Stimulated activated naive CD8-positive, alpha-beta T cell treated with anti-CD3 and anti-CD28 coated beads, Interleukin-15, amount 100 ng/mL, for 72 hours (primary cell): ENCODE measurements around the gene OSCAR.

ENCODE experiments used
- ATAC-seq: fragments of 150-1000 bp; cut with Tn5 transposase; 2 replicates; pipeline ENCODE4 v1.10.0; 2021; ENCODE audit warnings: mild to moderate bottlenecking, moderate library complexity
- DNase-seq, 2 donors: peaks; one replicate each; pipeline ENCODE4 v3.0.0; 2021 to 2022
- H3K27ac Mint-ChIP-seq, 2 donors: one replicate each; pipeline ENCODE4 v1.8.0; 2022; ENCODE audit warnings: mild to moderate bottlenecking in 2 of 2, mixed read lengths in 2 of 2, moderate library complexity in 2 of 2
- H3K27me3 Mint-ChIP-seq: one replicate; pipeline ENCODE4 v1.8.0; 2022; ENCODE audit warnings: mixed read lengths
- H3K4me1 Mint-ChIP-seq: one replicate; pipeline ENCODE4 v1.8.0; 2022; ENCODE audit warnings: mild to moderate bottlenecking, mixed read lengths
- H3K4me3 Mint-ChIP-seq, 2 donors: one replicate each; pipeline ENCODE4 v1.8.0; 2022; ENCODE audit warnings: mild to moderate bottlenecking in 2 of 2, mixed read lengths in 2 of 2, moderate library complexity in 1 of 2
- H3K9me3 Mint-ChIP-seq, 2 donors: one replicate each; pipeline ENCODE4 v1.8.0; 2022; ENCODE audit warnings: mixed read lengths in 2 of 2

OSCAR gene, protein sequence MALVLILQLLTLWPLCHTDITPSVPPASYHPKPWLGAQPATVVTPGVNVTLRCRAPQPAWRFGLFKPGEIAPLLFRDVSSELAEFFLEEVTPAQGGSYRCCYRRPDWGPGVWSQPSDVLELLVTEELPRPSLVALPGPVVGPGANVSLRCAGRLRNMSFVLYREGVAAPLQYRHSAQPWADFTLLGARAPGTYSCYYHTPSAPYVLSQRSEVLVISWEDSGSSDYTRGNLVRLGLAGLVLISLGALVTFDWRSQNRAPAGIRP

DNA sequence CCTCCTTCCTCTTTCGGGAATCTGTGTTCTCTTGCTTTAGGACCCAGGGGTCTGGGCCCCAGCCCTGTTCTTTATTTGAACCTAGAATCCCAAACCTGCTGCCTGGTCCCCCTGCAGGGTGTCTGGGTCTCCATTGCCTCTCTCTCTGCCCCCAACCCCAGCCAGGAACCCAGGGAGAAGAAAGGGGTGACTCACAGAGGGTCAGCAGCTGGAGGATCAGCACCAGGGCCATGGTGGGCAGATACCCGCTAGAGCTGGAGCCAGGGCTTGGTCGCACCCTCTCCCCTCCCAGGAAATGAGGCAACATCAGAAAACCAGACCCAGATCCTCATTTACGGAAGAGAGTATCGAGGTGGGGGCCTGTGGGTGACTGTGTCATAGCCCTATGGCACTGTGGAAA lies at the start of gene OSCAR:
OSCAR (minus strand) TSS at position 243 of the 400 bp plus-strand sequence; CDS start at position 232, 11 bp downstream.
- peak within 1 kb of the TSS in 1 of 2 donors; percentile 76 for H3K27ac Mint-ChIP-seq
- DNase-seq (no peak), ATAC-seq (no peak)
- H3K4me1 Mint-ChIP-seq, result peaks cover 42% of the 10 kb centered on the region
- H3K4me3 Mint-ChIP-seq, result peak within 1 kb of the TSS; percentile 61 to 62
- H3K27me3 Mint-ChIP-seq, result peaks cover 15% of the 10 kb centered on the region
- no peaks in the 10 kb centered on the region for H3K9me3 Mint-ChIP-seq

DNA sequence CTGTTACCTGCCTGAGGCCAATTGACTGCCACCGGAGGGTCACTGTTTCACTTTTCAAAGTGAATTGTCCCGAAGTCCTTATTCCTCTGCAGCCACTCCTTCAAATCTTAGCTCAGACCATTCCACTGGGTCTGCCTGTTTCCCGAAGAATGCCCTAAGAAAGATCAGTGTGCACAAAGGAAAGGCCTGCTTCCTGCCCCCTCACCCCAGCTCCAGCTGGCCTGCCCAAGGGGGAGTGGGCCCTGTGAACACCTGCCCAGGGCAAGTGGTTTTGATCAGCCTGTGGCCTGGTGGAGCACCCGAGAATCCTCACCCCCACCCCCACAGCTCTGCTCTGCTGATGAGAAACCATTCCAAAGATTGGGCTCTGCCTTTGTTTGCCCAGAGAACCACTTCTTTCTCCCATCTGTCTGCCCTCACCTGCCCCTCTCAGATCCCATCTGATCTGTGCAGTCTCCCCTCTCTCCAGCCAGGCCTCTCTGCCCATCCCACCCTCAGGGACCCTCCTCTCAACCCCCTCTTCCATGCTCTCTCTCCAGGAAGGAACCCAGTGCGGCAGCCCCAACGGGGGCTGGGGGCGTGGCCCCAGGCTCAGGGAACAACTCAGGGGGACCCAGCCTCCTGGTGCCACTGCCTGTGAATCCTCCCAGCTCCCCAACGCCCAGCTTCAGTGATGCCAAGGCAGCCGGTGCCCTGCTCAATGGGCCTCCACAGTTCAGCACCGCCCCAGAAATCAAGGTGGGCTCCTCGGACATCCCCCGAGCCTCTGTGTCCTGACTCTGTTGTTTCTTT lies 48.6 kb upstream of the OSCAR start:
- ATAC-seq, result no peak
- Mint-ChIP-seq H3K9me3 (no peaks in the 10 kb centered on the region), H3K4me1 (peaks cover 24% of the 10 kb centered on the region), H3K4me3 (no peak overlapping the region), H3K27me3 (no peaks in the 10 kb centered on the region), H3K27ac (peak overlapping the region; percentile 40 to 68)
- DNase-seq, result no peak

DNA sequence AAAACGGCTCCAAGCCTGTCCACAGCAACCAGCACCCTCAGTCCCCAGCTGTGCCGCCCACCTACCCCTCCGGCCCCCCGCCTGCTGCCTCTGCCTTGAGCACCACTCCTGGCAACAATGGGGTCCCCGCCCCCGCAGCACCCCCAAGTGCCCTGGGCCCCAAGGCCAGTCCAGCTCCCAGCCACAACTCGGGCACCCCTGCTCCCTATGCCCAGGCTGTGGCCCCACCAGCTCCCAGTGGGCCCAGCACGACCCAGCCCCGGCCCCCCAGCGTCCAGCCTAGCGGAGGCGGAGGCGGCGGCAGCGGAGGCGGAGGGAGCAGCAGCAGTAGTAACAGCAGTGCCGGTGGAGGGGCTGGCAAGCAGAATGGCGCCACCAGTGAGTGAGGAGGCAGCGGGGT lies 47.6 kb upstream of the OSCAR start:
- Mint-ChIP-seq H3K4me1 (peaks cover 20% of the 10 kb centered on the region), H3K4me3 (no peak overlapping the region), H3K27ac (no peak overlapping the region), H3K9me3 (no peaks in the 10 kb centered on the region), H3K27me3 (no peaks in the 10 kb centered on the region)
- ATAC-seq (peak; percentile 18), DNase-seq (no peak)

DNA sequence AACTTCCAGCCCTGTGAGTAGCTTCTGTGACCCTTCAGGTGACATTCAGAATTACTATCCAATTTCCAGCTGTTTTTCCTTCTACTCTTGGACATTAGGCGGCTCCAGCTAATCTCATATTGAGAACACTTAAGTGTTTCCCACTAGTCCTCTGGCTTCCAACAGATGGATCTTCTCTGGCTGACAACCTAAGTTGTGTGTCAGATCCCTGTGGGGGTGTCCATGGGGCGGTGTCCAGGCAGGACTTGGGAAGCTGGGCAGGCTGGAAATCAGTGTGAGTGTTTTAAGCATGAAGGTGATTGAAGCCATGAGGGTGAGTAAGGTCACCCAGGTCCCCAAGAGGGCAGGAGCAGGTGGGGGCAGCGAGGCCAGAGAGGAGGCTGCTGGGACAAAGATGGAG lies 47.1 kb upstream of the OSCAR start:
- H3K4me1 Mint-ChIP-seq, result peaks cover 15% of the 10 kb centered on the region
- peak overlapping the region in 1 of 2 donors; percentile 49 for H3K27ac Mint-ChIP-seq
- ATAC-seq, result no peak
- DNase-seq, result no peak
- H3K27me3 Mint-ChIP-seq, result no peaks in the 10 kb centered on the region
- H3K9me3 Mint-ChIP-seq, result no peaks in the 10 kb centered on the region
- no peak overlapping the region for H3K4me3 Mint-ChIP-seq

- H3K27me3 Mint-ChIP-seq, result no peaks in the 10 kb centered on the region
- H3K4me3 Mint-ChIP-seq, result no peak overlapping the region
- ATAC-seq (no peak), DNase-seq (no peak)
- H3K9me3 Mint-ChIP-seq, result no peaks in the 10 kb centered on the region
- H3K4me1 Mint-ChIP-seq, result peaks cover 25% of the 10 kb centered on the region
- H3K27ac Mint-ChIP-seq, result no peak overlapping the region
These were observed 45.0 kb upstream of the OSCAR start for GRCh38 chr19:54145541-54146158.

- no peaks in the 10 kb centered on the region for H3K9me3 Mint-ChIP-seq
- no peak for ATAC-seq
These were observed 41.7 kb upstream of the OSCAR start for GRCh38 chr19:54142166-54142780.

DNA sequence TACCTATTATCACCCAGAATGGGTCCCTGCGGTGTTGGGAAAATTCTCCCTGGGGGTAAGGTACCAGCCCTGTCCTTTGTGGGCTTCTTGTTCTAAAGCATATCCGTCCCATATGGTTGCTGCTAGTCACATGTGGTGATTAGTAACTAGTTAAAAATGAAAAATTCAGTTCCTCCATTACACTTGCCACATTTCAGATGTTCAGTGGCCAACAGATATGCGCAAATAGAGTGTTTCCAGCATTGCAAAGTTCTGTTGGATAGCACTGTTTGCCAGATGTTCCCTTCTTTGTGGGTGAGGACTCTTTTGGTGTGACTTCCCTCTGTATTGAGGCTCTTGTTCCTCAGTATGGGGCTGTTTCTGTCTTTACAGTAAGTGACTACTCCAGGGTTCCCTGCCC lies 40.8 kb upstream of the OSCAR start:
- Mint-ChIP-seq H3K4me3 (no peak overlapping the region), H3K27me3 (no peaks in the 10 kb centered on the region), H3K27ac (no peak overlapping the region), H3K9me3 (no peaks in the 10 kb centered on the region), H3K4me1 (peaks cover 54% of the 10 kb centered on the region)
- no peak for DNase-seq
- no peak for ATAC-seq

More at GRCh38 chr19:54142166-54142780, 41.7 kb upstream of the OSCAR start:
- peaks cover 49% of the 10 kb centered on the region for H3K4me1 Mint-ChIP-seq
- H3K27me3 Mint-ChIP-seq, result no peaks in the 10 kb centered on the region
- no peak for DNase-seq
- no peak overlapping the region for H3K27ac Mint-ChIP-seq
- H3K4me3 Mint-ChIP-seq, result no peak overlapping the region

- DNase-seq (peak; percentile 15 to 36), ATAC-seq (no peak)
- H3K4me1 Mint-ChIP-seq, result peaks cover 54% of the 10 kb centered on the region
- H3K27ac Mint-ChIP-seq, result peak overlapping the region; percentile 98 to 99
- no peaks in the 10 kb centered on the region for H3K9me3 Mint-ChIP-seq
- peak overlapping the region; percentile 92 to 93 for H3K4me3 Mint-ChIP-seq
- H3K27me3 Mint-ChIP-seq, result no peaks in the 10 kb centered on the region
These were observed 38.1 kb upstream of the OSCAR start for GRCh38 chr19:54138489-54139256.

DNA sequence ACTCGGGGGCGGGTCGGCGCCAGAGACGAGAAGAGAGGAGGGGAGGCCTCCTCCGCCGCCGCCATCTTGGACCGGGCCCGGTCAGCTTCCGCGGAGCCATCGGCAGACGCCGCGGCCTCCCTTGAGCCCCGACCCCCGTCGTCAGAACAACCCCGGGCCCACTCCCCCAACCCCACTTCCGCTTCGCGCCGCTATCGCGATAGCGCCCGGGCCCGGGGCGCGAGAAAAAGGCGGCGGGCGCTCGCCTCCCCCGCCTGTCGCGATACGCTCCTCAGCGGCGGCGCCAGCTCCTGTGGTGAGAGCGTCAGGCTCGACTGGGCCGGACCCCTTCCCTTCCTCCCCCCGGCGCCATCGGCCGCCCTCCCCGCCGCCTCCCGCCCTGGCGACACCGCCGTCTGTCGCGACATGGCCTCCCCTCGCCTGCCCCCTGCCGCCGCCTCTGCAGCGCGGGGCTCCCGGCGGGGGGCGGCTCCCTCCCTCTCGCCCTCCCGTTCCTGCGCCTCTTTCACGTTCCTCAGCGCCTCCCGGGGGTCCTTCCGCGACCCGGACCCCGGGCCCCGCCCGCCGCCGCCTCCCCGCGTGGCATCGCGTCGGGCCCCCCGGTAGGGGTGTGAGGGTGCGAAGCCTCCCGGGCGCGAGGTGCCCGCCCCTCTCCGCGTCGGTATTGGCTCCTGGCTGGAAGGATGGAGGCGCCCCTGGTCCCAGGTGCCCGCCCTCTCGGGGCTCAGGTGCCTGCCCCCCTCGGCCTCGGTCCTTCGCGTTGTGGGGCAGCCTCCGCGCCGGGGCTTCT lies 37.3 kb upstream of the OSCAR start, which contains the start of gene CNOT3:
CNOT3 (plus strand) TSS at position 64 of the 790 bp plus-strand sequence. CDS start 5,217 bp downstream, outside the sequence.
- peaks cover 52% of the 10 kb centered on the region for H3K4me1 Mint-ChIP-seq
- H3K27ac Mint-ChIP-seq, result peak within 1 kb of the TSS; percentile 98 to 99
- H3K27me3 Mint-ChIP-seq, result no peaks in the 10 kb centered on the region
- H3K4me3 Mint-ChIP-seq, result peak within 1 kb of the TSS; percentile 92 to 97
- no peak for ATAC-seq
- H3K9me3 Mint-ChIP-seq, result no peaks in the 10 kb centered on the region
- DNase-seq, result peak; percentile 15 to 31

- H3K9me3 Mint-ChIP-seq, result no peaks in the 10 kb centered on the region
These were observed 36.5 kb upstream of the OSCAR start for GRCh38 chr19:54136864-54137698.

GRCh38 chr19:54136086-54136863 lies 35.7 kb upstream of the OSCAR start:
- Mint-ChIP-seq H3K9me3 (no peaks in the 10 kb centered on the region), H3K4me3 (peak overlapping the region; percentile 89 to 97), H3K4me1 (peaks cover 42% of the 10 kb centered on the region), H3K27me3 (no peaks in the 10 kb centered on the region), H3K27ac (peak overlapping the region; percentile 88 to 98)
- DNase-seq (no peak), ATAC-seq (no peak)

More at GRCh38 chr19:54136864-54137698, 36.5 kb upstream of the OSCAR start:
- H3K27me3 Mint-ChIP-seq, result no peaks in the 10 kb centered on the region
- ATAC-seq, result peak; percentile 90
- peak overlapping the region; percentile 89 to 97 for H3K4me3 Mint-ChIP-seq
- peaks cover 48% of the 10 kb centered on the region for H3K4me1 Mint-ChIP-seq
- peak; percentile 99 to 100 for DNase-seq
- H3K27ac Mint-ChIP-seq, result peak overlapping the region; percentile 92 to 98

GRCh38 chr19:54133957-54134590 lies 33.5 kb upstream of the OSCAR start:
- Mint-ChIP-seq H3K4me3 (no peak overlapping the region), H3K27me3 (no peaks in the 10 kb centered on the region), H3K27ac (peak overlapping the region in 1 of 2 donors; percentile 37), H3K4me1 (peaks cover 23% of the 10 kb centered on the region), H3K9me3 (no peaks in the 10 kb centered on the region)
- DNase-seq, result no peak
- ATAC-seq, result no peak
